Loucy (cell line): ENCODE results near the gene PKD2.

Experiments
- H2AFZ ChIP-seq: fragments of 200-600 bp; sonication (generic); 2 replicates; pipeline ENCODE4 v1.6.0; 2016; ENCODE audit warnings: antibody characterized with exemption, mild to moderate bottlenecking, low read length, moderate library complexity
- H3F3A ChIP-seq: fragments of 200-600 bp; 2 replicates; pipeline ENCODE4 v1.6.0; 2016; ENCODE audit warnings: antibody characterized with exemption, low read depth, mild to moderate bottlenecking
- H3K27me3 ChIP-seq: fragments of 200-600 bp; sonication (generic); 2 replicates; pipeline ENCODE4 v1.6.1; 2014; ENCODE audit warnings: low read length, mild to moderate bottlenecking; ENCODE audit not compliant: insufficient read depth, poor library complexity, severe bottlenecking
- H3K36me3 ChIP-seq: fragments of 200-600 bp; sonication (generic); 2 replicates; pipeline ENCODE4 v1.6.1; 2016; ENCODE audit warnings: low read length; ENCODE audit not compliant: insufficient read depth
- H3K4me1 ChIP-seq: fragments of 200-600 bp; sonication (generic); 2 replicates; pipeline ENCODE4 v1.5.1; 2014; ENCODE audit warnings: low read length, mild to moderate bottlenecking; ENCODE audit not compliant: insufficient read depth, poor library complexity, severe bottlenecking
- H3K4me2 ChIP-seq: fragments of 200-600 bp; sonication (generic); 2 replicates; pipeline ENCODE4 v1.6.0; 2014; ENCODE audit warnings: antibody characterized with exemption, low read length, low read depth, mild to moderate bottlenecking; ENCODE audit not compliant: poor library complexity, severe bottlenecking
- H3K4me3 ChIP-seq: fragments of 200-600 bp; sonication (generic); 2 replicates; pipeline ENCODE4 v1.5.1; 2014; ENCODE audit warnings: low read length, mild to moderate bottlenecking, mixed read lengths; ENCODE audit not compliant: poor library complexity, severe bottlenecking
- H3K79me2 ChIP-seq: fragments of 200-600 bp; sonication (generic); 2 replicates; pipeline ENCODE4 v1.6.1; 2014; ENCODE audit warnings: low read length; ENCODE audit not compliant: insufficient read depth
- H3K9ac ChIP-seq: fragments of 200-600 bp; sonication (generic); 2 replicates; pipeline ENCODE4 v1.6.0; 2014; ENCODE audit warnings: mild to moderate bottlenecking, low read depth, low read length, moderate library complexity; ENCODE audit not compliant: poor library complexity, severe bottlenecking
- H3K9me2 ChIP-seq: fragments of 200-600 bp; sonication (generic); replicated peaks from 2 replicates; pipeline ENCODE4 v1.6.1; 2016; ENCODE audit warnings: low read depth, low read length, mixed read lengths
- H3K9me3 ChIP-seq: fragments of 200-600 bp; sonication (generic); 2 replicates; pipeline ENCODE4 v1.6.1; 2014; ENCODE audit warnings: mild to moderate bottlenecking, antibody characterized with exemption, low read length, low read depth; ENCODE audit not compliant: insufficient read depth
- H4K20me1 ChIP-seq: fragments of 200-600 bp; sonication (generic); 2 replicates; pipeline ENCODE4 v1.6.0; 2014; ENCODE audit warnings: antibody characterized with exemption, low read length, mild to moderate bottlenecking; ENCODE audit not compliant: insufficient read depth, poor library complexity, severe bottlenecking
- EZH2phosphoT487 ChIP-seq: fragments of 200-600 bp; IDR thresholded peaks from 2 replicates; pipeline ENCODE4 v1.6.1; 2018; ENCODE audit warnings: antibody characterized with exemption, mild to moderate bottlenecking, moderate library complexity, borderline replicate concordance
- TF ChIP-seq, protein P1 (sequence below): fragments of 200-600 bp; sonication (generic); conservative IDR thresholded peaks from 2 replicates; pipeline ENCODE4 v1.5.1; 2014; ENCODE audit warnings: mild to moderate bottlenecking, antibody characterized with exemption, low read length

The PKD2 gene

DNA sequence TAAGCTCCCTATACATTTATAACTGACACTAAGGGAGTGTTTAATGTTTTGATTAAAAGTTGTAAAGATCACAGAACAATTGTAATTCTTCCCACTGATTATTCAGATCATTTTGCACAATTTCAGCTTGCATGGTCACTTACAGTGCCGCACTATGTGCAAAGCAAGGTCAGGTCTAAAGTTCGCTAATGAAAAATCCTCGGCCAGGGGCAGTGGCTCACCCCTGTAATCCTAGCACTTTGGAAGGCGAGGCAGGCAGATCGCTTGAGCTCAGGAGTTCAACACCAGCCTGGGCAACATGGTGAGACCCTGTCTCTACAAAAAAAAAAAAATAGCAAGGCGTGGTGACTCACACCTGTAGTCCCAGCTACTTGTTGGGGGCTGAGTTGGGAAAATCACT is 57.0 kb downstream of the PKD2 start:
- Histone ChIP-seq H3K36me3 (peaks cover 43% of the 10 kb centered on the region), H3K27me3 (no peaks in the 10 kb centered on the region), H3K4me1 (no peaks in the 10 kb centered on the region), H3K79me2 (no peaks in the 10 kb centered on the region), H3K9ac (no peak overlapping the region), H4K20me1 (no peaks in the 10 kb centered on the region), H3K9me3 (peaks cover 8% of the 10 kb centered on the region; the same call in 1 of the 2 replicates), H3K9me2 (no peaks in the 10 kb centered on the region), H3K4me2 (no peak overlapping the region), H3K4me3 (no peak overlapping the region), H3F3A (no peaks in the 10 kb centered on the region), H2AFZ (no peak overlapping the region)
- TF ChIP-seq EZH2phosphoT487: no peak
- TF ChIP-seq, protein P1, sequence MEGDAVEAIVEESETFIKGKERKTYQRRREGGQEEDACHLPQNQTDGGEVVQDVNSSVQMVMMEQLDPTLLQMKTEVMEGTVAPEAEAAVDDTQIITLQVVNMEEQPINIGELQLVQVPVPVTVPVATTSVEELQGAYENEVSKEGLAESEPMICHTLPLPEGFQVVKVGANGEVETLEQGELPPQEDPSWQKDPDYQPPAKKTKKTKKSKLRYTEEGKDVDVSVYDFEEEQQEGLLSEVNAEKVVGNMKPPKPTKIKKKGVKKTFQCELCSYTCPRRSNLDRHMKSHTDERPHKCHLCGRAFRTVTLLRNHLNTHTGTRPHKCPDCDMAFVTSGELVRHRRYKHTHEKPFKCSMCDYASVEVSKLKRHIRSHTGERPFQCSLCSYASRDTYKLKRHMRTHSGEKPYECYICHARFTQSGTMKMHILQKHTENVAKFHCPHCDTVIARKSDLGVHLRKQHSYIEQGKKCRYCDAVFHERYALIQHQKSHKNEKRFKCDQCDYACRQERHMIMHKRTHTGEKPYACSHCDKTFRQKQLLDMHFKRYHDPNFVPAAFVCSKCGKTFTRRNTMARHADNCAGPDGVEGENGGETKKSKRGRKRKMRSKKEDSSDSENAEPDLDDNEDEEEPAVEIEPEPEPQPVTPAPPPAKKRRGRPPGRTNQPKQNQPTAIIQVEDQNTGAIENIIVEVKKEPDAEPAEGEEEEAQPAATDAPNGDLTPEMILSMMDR: no peak

DNA sequence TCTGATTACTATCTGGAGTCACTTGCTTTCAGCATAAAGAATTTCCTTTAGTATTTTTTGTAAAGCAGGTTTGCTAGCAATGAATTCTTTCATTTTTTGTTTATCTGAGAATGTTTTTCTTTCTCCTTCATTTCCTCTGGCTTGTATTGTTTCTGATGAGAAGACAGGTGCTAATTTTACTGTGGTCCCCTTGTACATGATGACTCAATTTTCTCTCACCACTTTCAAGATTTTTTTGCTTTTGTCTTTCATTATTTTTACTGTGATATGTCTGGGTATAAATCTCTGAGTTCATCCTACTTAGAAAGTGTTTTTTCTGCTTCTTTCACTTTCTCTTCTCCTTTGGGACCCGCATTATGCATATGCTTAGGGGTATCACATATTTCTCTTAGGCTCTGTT is 62.6 kb downstream of the PKD2 start:
- Histone ChIP-seq H3K9me2 (no peaks in the 10 kb centered on the region), H3K36me3 (peaks cover 69% of the 10 kb centered on the region), H3K4me3 (no peak overlapping the region), H2AFZ (no peak overlapping the region), H3K4me2 (no peak overlapping the region), H3K9ac (no peak overlapping the region), H3K9me3 (peaks cover 14% of the 10 kb centered on the region; the same call in 1 of the 2 replicates), H3K4me1 (no peaks in the 10 kb centered on the region), H3K27me3 (no peaks in the 10 kb centered on the region), H3F3A (no peaks in the 10 kb centered on the region), H4K20me1 (no peaks in the 10 kb centered on the region), H3K79me2 (no peaks in the 10 kb centered on the region)
- no peak for TF ChIP-seq EZH2phosphoT487
- TF ChIP-seq, protein P1: no peak

DNA sequence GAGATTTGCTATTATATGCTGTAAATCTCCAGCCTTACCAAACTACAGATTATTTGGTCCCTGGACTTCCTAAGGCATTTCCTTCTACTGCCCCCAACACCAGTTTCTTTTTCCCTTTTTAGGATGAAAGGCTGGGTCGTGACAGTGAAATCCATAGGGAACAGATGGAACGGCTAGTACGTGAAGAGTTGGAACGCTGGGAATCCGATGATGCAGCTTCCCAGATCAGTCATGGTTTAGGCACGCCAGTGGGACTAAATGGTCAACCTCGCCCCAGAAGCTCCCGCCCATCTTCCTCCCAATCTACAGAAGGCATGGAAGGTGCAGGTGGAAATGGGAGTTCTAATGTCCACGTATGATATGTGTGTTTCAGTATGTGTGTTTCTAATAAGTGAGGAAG is 67.9 kb downstream of the PKD2 start:
- no peaks in the 10 kb centered on the region for H4K20me1 ChIP-seq
- no peak overlapping the region for H2AFZ ChIP-seq
- H3F3A ChIP-seq: no peaks in the 10 kb centered on the region
- peaks cover 6% of the 10 kb centered on the region; the same call in 1 of the 2 replicates for H3K9me3 ChIP-seq
- no peak overlapping the region for H3K4me3 ChIP-seq
- H3K4me1 ChIP-seq: no peaks in the 10 kb centered on the region
- no peaks in the 10 kb centered on the region for H3K9me2 ChIP-seq
- no peak overlapping the region for H3K4me2 ChIP-seq
- H3K9ac ChIP-seq: no peak overlapping the region
- peaks cover 53% of the 10 kb centered on the region for H3K36me3 ChIP-seq
- TF ChIP-seq EZH2phosphoT487: no peak
- TF ChIP-seq, protein P1: no peak
- no peaks in the 10 kb centered on the region for H3K27me3 ChIP-seq
- H3K79me2 ChIP-seq: no peaks in the 10 kb centered on the region
